Keratinocyte (primary cell): ENCODE results near the gene AFAP1L1. TPM values are rescaled to one million over a fixed set of nuclear protein-coding genes. Genes with fewer than 3 reads are reported as not detected.

Source experiments
- DNase-seq: peaks from one replicate; pipeline ENCODE4 v3.0.0-alpha.2; 2011; ENCODE audit warnings: low read depth, missing footprints, low spot score
- FAIRE-seq: peaks from 2 replicates; lab custom pipeline; 2011; peaks lifted over from hg19 to GRCh38; lab: Jason Lieb, UNC
- H2AFZ ChIP-seq: 2 replicates; pipeline ENCODE4 v1.6.0; 2012; ENCODE audit warnings: low read length, control low read depth, inconsistent platforms; ENCODE audit not compliant: control insufficient read depth
- H3K27ac ChIP-seq: 2 replicates; pipeline ENCODE4 v1.5.1; 2011; ENCODE audit warnings: low read length; ENCODE audit not compliant: control insufficient read depth, insufficient read depth
- H3K27me3 ChIP-seq: 3 replicates; pipeline ENCODE4 v1.6.0; 2011; ENCODE audit warnings: low read length; ENCODE audit not compliant: control insufficient read depth, insufficient read depth; ENCODE audit errors: extremely low read depth
- H3K36me3 ChIP-seq, 2 experiments: 2 replicates in 1 of 2; 3 replicates in 1 of 2; pipeline ENCODE4 v1.5.1; 2011; ENCODE audit warnings: low read length in 2 of 2, mild to moderate bottlenecking in 1 of 2; ENCODE audit not compliant: control insufficient read depth in 2 of 2, insufficient read depth in 2 of 2; ENCODE audit errors: extremely low read depth in 1 of 2
- H3K4me1 ChIP-seq: 3 replicates; pipeline ENCODE4 v1.5.1; 2011; ENCODE audit warnings: low read length; ENCODE audit not compliant: control insufficient read depth, insufficient read depth; ENCODE audit errors: extremely low read depth
- H3K4me2 ChIP-seq: 3 replicates; pipeline ENCODE4 v1.6.0; 2011; ENCODE audit warnings: low read depth, low read length; ENCODE audit not compliant: control insufficient read depth, insufficient read depth; ENCODE audit errors: extremely low read depth
- H3K4me3 ChIP-seq, 3 experiments: fragments of 200-600 bp in 1 of 3; sonication (generic) in 1 of 3; 2 replicates in 2 of 3; 3 replicates in 1 of 3; pipeline ENCODE4 v1.5.1; 2011 to 2016; ENCODE audit warnings: low read length in 3 of 3, mild to moderate bottlenecking in 3 of 3, control low read depth in 2 of 3, inconsistent platforms in 1 of 3, low read depth in 1 of 3, mixed read lengths in 1 of 3, mixed run types in 1 of 3, moderate library complexity in 1 of 3; ENCODE audit not compliant: control insufficient read depth in 2 of 3, insufficient read depth in 2 of 3; ENCODE audit errors: extremely low read depth in 1 of 3
- H3K79me2 ChIP-seq: 2 replicates; pipeline ENCODE4 v1.6.0; 2012; ENCODE audit warnings: low read length; ENCODE audit not compliant: control insufficient read depth, insufficient read depth
- H3K9ac ChIP-seq: 3 replicates; pipeline ENCODE4 v1.6.0; 2011; ENCODE audit warnings: low read length; ENCODE audit not compliant: control insufficient read depth, insufficient read depth; ENCODE audit errors: extremely low read depth
- H3K9me1 ChIP-seq: 3 replicates; pipeline ENCODE4 v1.6.0; 2011; ENCODE audit warnings: low read length; ENCODE audit not compliant: control insufficient read depth, insufficient read depth; ENCODE audit errors: extremely low read depth
- H3K9me3 ChIP-seq: 2 replicates; pipeline ENCODE4 v1.5.1; 2012; ENCODE audit warnings: low read depth, low read length; ENCODE audit not compliant: control insufficient read depth
- H4K20me1 ChIP-seq: 3 replicates; pipeline ENCODE4 v1.6.0; 2011; ENCODE audit warnings: low read length; ENCODE audit not compliant: control insufficient read depth, insufficient read depth; ENCODE audit errors: extremely low read depth
- EZH2 ChIP-seq: IDR thresholded peaks from one replicate; pipeline ENCODE4 v1.6.1; 2012; ENCODE audit warnings: inconsistent platforms, mild to moderate bottlenecking, low read length, moderate library complexity
- dilution Hi-C: fragments of 300-500 bp; cut with MboI; formaldehyde crosslinking; loops from one replicate; pipeline ENCODE4 v1.7.0; 2020; ENCODE audit warnings: low sequenced_read_pairs; ENCODE audit not compliant: extremely low pct_ligation_motif_present
- polyA plus RNA-seq, 5 experiments: library from polyadenylated mRNA; depleted of rRNA in 3 of 5; stranded (reverse) in 3 of 5; stranded (forward) in 1 of 5; unstranded in 1 of 5; fragments of >200 nt; gene quantifications; 1 replicate in 1 of 5; 2 replicates in 3 of 5; 3 replicates in 1 of 5; pipeline versions ENCODE4 v1.2.1 to v1.2.3, GENCODE V29; 2011 to 2012; ENCODE audit warnings: missing spikeins in 2 of 5, low read depth in 1 of 5, low replicate concordance in 1 of 5
- TF ChIP-seq, protein P1 (sequence below), 3 experiments: IDR thresholded peaks in 1 of 3; conservative IDR thresholded peaks in 1 of 3; optimal IDR thresholded peaks in 1 of 3; 2 replicates in 2 of 3; 3 replicates in 1 of 3; pipeline versions ENCODE3 to v1.5.1; 2011; ENCODE audit warnings: low read length in 3 of 3, mild to moderate bottlenecking in 3 of 3, moderate library complexity in 2 of 3, control low read depth in 1 of 3, inconsistent platforms in 1 of 3; ENCODE audit not compliant: insufficient read depth in 2 of 3; ENCODE audit errors: extremely low read depth in 1 of 3

AFAP1L1 gene
- polyA plus RNA-seq, 1 donor (not counting 4 experiments of a cell fraction or from before 2014, with no cell fraction given), result 4.6 TPM

DNA sequence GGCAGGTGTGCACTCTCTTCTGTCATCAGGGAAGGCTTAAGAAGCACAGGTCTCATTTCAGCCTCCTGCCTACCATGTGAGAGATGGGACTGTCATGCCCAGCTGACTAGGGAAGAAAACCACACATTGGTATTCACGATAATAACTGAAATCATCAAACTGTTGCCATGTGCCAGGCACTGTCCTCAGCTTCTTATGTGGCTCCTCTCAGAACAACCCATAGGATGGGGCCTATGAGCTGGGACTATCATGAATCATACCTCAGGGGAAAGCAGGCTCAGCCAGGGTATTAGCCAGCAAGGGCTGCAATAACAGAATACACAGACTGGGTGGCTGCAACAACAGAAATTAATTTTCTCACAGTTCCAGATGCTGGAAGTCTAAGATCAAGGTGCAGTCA is 3.3 kb downstream of the AFAP1L1 start:
- H3K9me3 ChIP-seq, result no peaks in the 10 kb centered on the region
- H2AFZ ChIP-seq, result no peak overlapping the region
- FAIRE-seq (no peak), DNase-seq (no peak)
- H3K79me2 ChIP-seq, result no peaks in the 10 kb centered on the region
- H3K36me3 ChIP-seq, result no peaks in the 10 kb centered on the region
- H4K20me1 ChIP-seq, result no peaks in the 10 kb centered on the region
- H3K9me1 ChIP-seq, result no peaks in the 10 kb centered on the region
- TF ChIP-seq, protein P1, sequence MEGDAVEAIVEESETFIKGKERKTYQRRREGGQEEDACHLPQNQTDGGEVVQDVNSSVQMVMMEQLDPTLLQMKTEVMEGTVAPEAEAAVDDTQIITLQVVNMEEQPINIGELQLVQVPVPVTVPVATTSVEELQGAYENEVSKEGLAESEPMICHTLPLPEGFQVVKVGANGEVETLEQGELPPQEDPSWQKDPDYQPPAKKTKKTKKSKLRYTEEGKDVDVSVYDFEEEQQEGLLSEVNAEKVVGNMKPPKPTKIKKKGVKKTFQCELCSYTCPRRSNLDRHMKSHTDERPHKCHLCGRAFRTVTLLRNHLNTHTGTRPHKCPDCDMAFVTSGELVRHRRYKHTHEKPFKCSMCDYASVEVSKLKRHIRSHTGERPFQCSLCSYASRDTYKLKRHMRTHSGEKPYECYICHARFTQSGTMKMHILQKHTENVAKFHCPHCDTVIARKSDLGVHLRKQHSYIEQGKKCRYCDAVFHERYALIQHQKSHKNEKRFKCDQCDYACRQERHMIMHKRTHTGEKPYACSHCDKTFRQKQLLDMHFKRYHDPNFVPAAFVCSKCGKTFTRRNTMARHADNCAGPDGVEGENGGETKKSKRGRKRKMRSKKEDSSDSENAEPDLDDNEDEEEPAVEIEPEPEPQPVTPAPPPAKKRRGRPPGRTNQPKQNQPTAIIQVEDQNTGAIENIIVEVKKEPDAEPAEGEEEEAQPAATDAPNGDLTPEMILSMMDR (optimal IDR thresholded peaks at IDR 0.05 in 1 of 3, IDR thresholded peaks at IDR 0.05 in 1 of 3, conservative IDR thresholded peaks at IDR 0.05 in 1 of 3; ENCODE audit: extremely low read depth in 1 of 3, insufficient read depth in 2 of 3, low read length in 3 of 3), result no peak
- no peak for TF ChIP-seq EZH2
- dilution Hi-C loops, result no loop called here
- no peak overlapping the region for H3K9ac ChIP-seq
- H3K27ac ChIP-seq, result no peak overlapping the region
- H3K27me3 ChIP-seq, result no peaks in the 10 kb centered on the region
- no peak overlapping the region for H3K4me2 ChIP-seq
- H3K4me3 ChIP-seq, result no peak overlapping the region
- H3K4me1 ChIP-seq, result peaks cover 7% of the 10 kb centered on the region

DNA sequence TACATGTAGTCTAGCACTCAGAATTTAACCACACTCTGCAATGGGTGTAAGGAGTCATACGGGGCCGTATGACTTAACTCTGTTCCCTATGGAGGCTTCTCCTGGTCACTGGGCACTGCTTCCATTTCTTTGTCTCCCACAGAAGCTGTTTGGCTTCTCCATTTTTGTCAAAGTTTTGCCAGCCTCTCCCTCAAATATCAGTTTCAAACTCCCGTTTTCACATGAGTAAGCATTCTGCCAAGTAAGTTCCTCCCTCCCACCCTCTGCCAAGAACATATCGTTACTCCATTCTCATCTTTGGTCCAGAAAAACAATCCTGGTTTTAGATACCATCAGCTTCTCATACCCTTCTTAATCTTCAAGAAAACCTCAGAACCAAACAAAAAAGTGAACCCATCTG is 6.1 kb downstream of the AFAP1L1 start:
- no peaks in the 10 kb centered on the region for H3K79me2 ChIP-seq
- no peaks in the 10 kb centered on the region for H3K4me1 ChIP-seq
- no peak overlapping the region for H2AFZ ChIP-seq
- H3K9me1 ChIP-seq, result no peaks in the 10 kb centered on the region
- no peaks in the 10 kb centered on the region for H3K9me3 ChIP-seq
- H3K4me3 ChIP-seq, result no peak overlapping the region
- dilution Hi-C loops, result no loop called here
- no peaks in the 10 kb centered on the region for H3K27me3 ChIP-seq
- no peak overlapping the region for H3K4me2 ChIP-seq
- H4K20me1 ChIP-seq, result no peaks in the 10 kb centered on the region
- H3K27ac ChIP-seq, result no peak overlapping the region
- no peak for TF ChIP-seq EZH2
- TF ChIP-seq, protein P1 (optimal IDR thresholded peaks at IDR 0.05 in 1 of 3, IDR thresholded peaks at IDR 0.05 in 1 of 3, conservative IDR thresholded peaks at IDR 0.05 in 1 of 3; ENCODE audit: extremely low read depth in 1 of 3, insufficient read depth in 2 of 3, low read length in 3 of 3), result no peak
- FAIRE-seq, result no peak
- no peak for DNase-seq
- H3K36me3 ChIP-seq, result no peaks in the 10 kb centered on the region
- H3K9ac ChIP-seq, result no peak overlapping the region
